Motor neuron (in vitro differentiated cells): ENCODE data around the gene CCDC28A. TPM values are rescaled to one million over a fixed set of nuclear protein-coding genes. Genes with fewer than 3 reads are reported as not detected.
"Not testable (repeated sequence)": the region's sequence is repeated elsewhere in the genome, so short reads cannot be mapped to it uniquely, and the experiment has no call there.

ENCODE experiments used
- ATAC-seq, 8 experiments: fragments of 200-7000 bp; cut with Tn5 transposase; replicated peaks in 6 of 8; 2 replicates each; pipeline ENCODE4 v1.8.0; 2021; ENCODE audit warnings: mild to moderate bottlenecking in 8 of 8, moderate library complexity in 8 of 8
- H3K27ac ChIP-seq, 2 donors: fragments of 250-450 bp; sonication (Bioruptor Pico); 2 replicates each; pipeline ENCODE4 v1.9.0; 2021; ENCODE audit warnings: antibody characterized with exemption in 2 of 2, mild to moderate bottlenecking in 2 of 2, moderate library complexity in 1 of 2
- H3K4me1 ChIP-seq, 2 donors: fragments of 250-450 bp; sonication (Bioruptor Pico); replicated peaks in 1 of 2; 2 replicates each; pipeline ENCODE4 v1.6.1; 2021; ENCODE audit warnings: antibody characterized with exemption in 2 of 2, mild to moderate bottlenecking in 2 of 2, moderate library complexity in 1 of 2
- H3K4me3 ChIP-seq, 5 donors: fragments of 250-450 bp; sonication (Bioruptor Pico); 2 replicates each; pipeline ENCODE4 v1.9.0; 2021; ENCODE audit warnings: antibody characterized with exemption in 5 of 5, mild to moderate bottlenecking in 5 of 5, moderate library complexity in 4 of 5
- WGBS, 10 experiments: fragments of 450-650 bp; shearing (Covaris generic); methylation state at CpG; one replicate each; pipeline ENCODE4 v1.0.0; 2022; 5-methylcytosine and 5-hydroxymethylcytosine counted together
- in situ Hi-C, 9 experiments: fragments of 400-800 bp; cut with MboI; loops; one replicate each; pipeline ENCODE4 v1.15.0; 2021; ENCODE audit warnings: low sequenced_read_pairs in 9 of 9, low pct_unique_long_range_greater_than_20kb in 2 of 9; ENCODE audit not compliant: unreplicated experiment in 9 of 9
- total RNA-seq, 8 experiments: library from RNA; unstranded; fragments of 300-600 nt; gene quantifications; 2 replicates each; pipeline versions ENCODE4 v1.2.3 to v1.2.4, GENCODE V29; 2022

Gene CCDC28A
- total RNA-seq = 10 to 100 TPM in 4 of 8 experiments, 1 to 10 TPM in 4; 5.0 to 18.3 (median 9.6) TPM

GRCh38 chr6:138773177-138774091 lies at the start of gene CCDC28A:
TSS of gene CCDC28A (plus strand) at chr6:138773769. CDS start at chr6:138776121, 2,352 bp downstream.
- Histone ChIP-seq H3K4me3 (peak within 1 kb of the TSS; percentile 54 to 99 (median 85)), H3K4me1 (peaks cover 3 to 6% of the 10 kb centered on the region in 2 donors), H3K27ac (peak within 1 kb of the TSS; percentile 95 to 97)
- in situ Hi-C loops = loop anchor here (25.0 kb wide), 4 partner anchors 186 to 661 kb away; partner anchors contain the start of genes PERP (in 7 of the 9) and HEBP2 (in 2 of the 9)
- 0 to 9% (median 0%) methylated on average over 2 to 29 of the region's 47 CpGs; no CpG with 5 or more reads in 1 of the 10 experiments for WGBS, 10 experiments
- peak; percentile 92 to 97 (median 95) for ATAC-seq

- no peaks in the 10 kb centered on the region for H3K4me1 ChIP-seq
- in situ Hi-C loops = no loop called here
- no peak overlapping the region for H3K4me3 ChIP-seq
- ATAC-seq = peak in 3 of 8 experiments; percentile 60 to 77 (median 71)
- WGBS, 10 experiments = 14 to 100% (median 63%) methylated on average over 1 to 3 of the region's 3 CpGs; no CpG with 5 or more reads in 1 of the 10 experiments
- no peak overlapping the region for H3K27ac ChIP-seq
Observed at GRCh38 chr6:138724015-138724414, 49.6 kb upstream of the CCDC28A start.

- no peaks in the 10 kb centered on the region for H3K4me1 ChIP-seq
- H3K4me3 ChIP-seq = no peak overlapping the region
- H3K27ac ChIP-seq = no peak overlapping the region
- in situ Hi-C loops = no loop called here
- WGBS, 10 experiments = 50 to 100% (median 84%) methylated on average over 1 to 7 of the region's 7 CpGs
- ATAC-seq = peak in 2 of 8 experiments; percentile 7 to 8
Observed at GRCh38 chr6:138726066-138726756, 47.4 kb upstream of the CCDC28A start.

GRCh38 chr6:138726757-138727097 lies 46.8 kb upstream of the CCDC28A start:
- peak in 4 of 8 experiments; percentile 53 to 57 (median 54) for ATAC-seq
- WGBS, 10 experiments = 40 to 100% (median 66%) methylated on average over 1 to 3 of the region's 3 CpGs; no CpG with 5 or more reads in 2 of the 10 experiments
- in situ Hi-C loops = no loop called here
- H3K4me3 ChIP-seq = no peak overlapping the region
- H3K4me1 ChIP-seq = no peaks in the 10 kb centered on the region
- H3K27ac ChIP-seq = no peak overlapping the region

GRCh38 chr6:138727182-138727581 lies 46.4 kb upstream of the CCDC28A start:
- in situ Hi-C loops = no loop called here
- 67 to 100% (median 95%) methylated on average over 1 to 3 of the region's 3 CpGs; no CpG with 5 or more reads in 2 of the 10 experiments for WGBS, 10 experiments
- H3K27ac ChIP-seq = no peak overlapping the region
- H3K4me3 ChIP-seq = no peak overlapping the region
- H3K4me1 ChIP-seq = no peaks in the 10 kb centered on the region
- no peak for ATAC-seq

- no peak for ATAC-seq
Observed at GRCh38 chr6:138728662-138729061, 44.9 kb upstream of the CCDC28A start.

GRCh38 chr6:138730037-138730436 lies 43.5 kb upstream of the CCDC28A start:
- in situ Hi-C loops, ATAC-seq, H3K4me3 ChIP-seq, H3K27ac ChIP-seq, H3K4me1 ChIP-seq: not testable (repeated sequence)
- WGBS, 10 experiments = 44 to 100% (median 100%) methylated on average over 1 to 4 of the region's 5 CpGs

More at GRCh38 chr6:138728662-138729061, 44.9 kb upstream of the CCDC28A start:
- WGBS, 10 experiments = 33 to 100% (median 90%) methylated on average over 1 to 2 of the region's 2 CpGs
- in situ Hi-C loops = no loop called here
- Histone ChIP-seq H3K4me3 (no peak overlapping the region), H3K4me1 (no peaks in the 10 kb centered on the region), H3K27ac (no peak overlapping the region)

GRCh38 chr6:138734585-138734984 lies 39.0 kb upstream of the CCDC28A start:
- Histone ChIP-seq H3K4me1 (no peaks in the 10 kb centered on the region), H3K27ac (no peak overlapping the region), H3K4me3 (no peak overlapping the region)
- WGBS, 10 experiments = 67 to 100% (median 94%) methylated on average over 1 of the region's 1 CpG; no CpG with 5 or more reads in 6 of the 10 experiments
- in situ Hi-C loops = no loop called here
- ATAC-seq = no peak

GRCh38 chr6:138736640-138737039 lies 36.9 kb upstream of the CCDC28A start:
- no peak for ATAC-seq

GRCh38 chr6:138752017-138752416 lies 21.6 kb upstream of the CCDC28A start:
- Histone ChIP-seq H3K4me3 (no peak overlapping the region), H3K27ac (no peak overlapping the region), H3K4me1 (no peaks in the 10 kb centered on the region)
- in situ Hi-C loops = loop anchor here (25.0 kb wide), 4 partner anchors 165 to 640 kb away; partner anchors contain the start of genes PERP (in 7 of the 9) and HEBP2 (in 2 of the 9)
- WGBS, 10 experiments = 70 to 100% (median 84%) methylated on average over 1 to 4 of the region's 4 CpGs; no CpG with 5 or more reads in 2 of the 10 experiments
- ATAC-seq = peak in 1 of 8 experiments; percentile 32

More at GRCh38 chr6:138736640-138737039, 36.9 kb upstream of the CCDC28A start:
- Histone ChIP-seq H3K4me3 (no peak overlapping the region), H3K27ac (no peak overlapping the region), H3K4me1 (no peaks in the 10 kb centered on the region)
- in situ Hi-C loops = no loop called here
- WGBS, 10 experiments = 14 to 100% (median 89%) methylated on average over 1 to 5 of the region's 5 CpGs; no CpG with 5 or more reads in 1 of the 10 experiments

GRCh38 chr6:138757136-138757535 lies 16.4 kb upstream of the CCDC28A start:
- ATAC-seq = no peak
- WGBS, 10 experiments = 33 to 97% (median 83%) methylated on average over 2 to 4 of the region's 4 CpGs; no CpG with 5 or more reads in 1 of the 10 experiments
- H3K27ac ChIP-seq = no peak overlapping the region
- no peaks in the 10 kb centered on the region for H3K4me1 ChIP-seq
- in situ Hi-C loops = loop anchor here (25.0 kb wide), 4 partner anchors 170 to 645 kb away; partner anchors contain the start of genes PERP (in 7 of the 9) and HEBP2 (in 2 of the 9)
- no peak overlapping the region for H3K4me3 ChIP-seq

- no peak for ATAC-seq
- in situ Hi-C loops = loop anchor here (10.0 to 25.0 kb wide), 5 partner anchors 171 to 654 kb away; partner anchors contain the start of genes PERP (in 7 of the 9) and HEBP2 (in 2 of the 9)
- 61 to 94% (median 93%) methylated on average over 3 of the region's 3 CpGs; no CpG with 5 or more reads in 3 of the 10 experiments for WGBS, 10 experiments
- no peaks in the 10 kb centered on the region for H3K4me1 ChIP-seq
- no peak overlapping the region for H3K4me3 ChIP-seq
- H3K27ac ChIP-seq = no peak overlapping the region
Observed at GRCh38 chr6:138765896-138766655, 7.5 kb upstream of the CCDC28A start.
